ENCODE data around the gene RARRES2.
"Not testable (repeated sequence)": the region's sequence is repeated elsewhere in the genome, so short reads cannot be mapped to it uniquely, and the experiment has no call there.

DNA sequence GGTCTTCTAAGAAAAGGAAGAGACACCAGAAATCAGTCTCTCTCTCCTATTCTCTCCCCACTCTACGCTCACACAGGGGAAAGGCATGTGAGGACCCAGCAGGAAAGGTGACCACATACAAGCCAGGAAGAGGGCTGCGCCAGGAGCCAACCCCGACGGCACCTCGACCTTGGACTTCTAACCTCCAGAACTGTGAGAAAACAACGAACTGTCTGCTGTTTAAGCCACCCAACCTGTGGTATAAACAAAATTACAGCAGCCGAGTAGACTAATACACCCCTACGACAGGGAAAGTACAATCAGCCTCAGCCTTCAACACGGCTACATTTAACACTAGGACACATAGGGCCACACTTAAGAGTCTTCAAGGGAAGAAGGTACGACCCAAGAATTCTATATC, 44.6 kb downstream of the RARRES2 start:
- TF ChIP-seq, protein P1, sequence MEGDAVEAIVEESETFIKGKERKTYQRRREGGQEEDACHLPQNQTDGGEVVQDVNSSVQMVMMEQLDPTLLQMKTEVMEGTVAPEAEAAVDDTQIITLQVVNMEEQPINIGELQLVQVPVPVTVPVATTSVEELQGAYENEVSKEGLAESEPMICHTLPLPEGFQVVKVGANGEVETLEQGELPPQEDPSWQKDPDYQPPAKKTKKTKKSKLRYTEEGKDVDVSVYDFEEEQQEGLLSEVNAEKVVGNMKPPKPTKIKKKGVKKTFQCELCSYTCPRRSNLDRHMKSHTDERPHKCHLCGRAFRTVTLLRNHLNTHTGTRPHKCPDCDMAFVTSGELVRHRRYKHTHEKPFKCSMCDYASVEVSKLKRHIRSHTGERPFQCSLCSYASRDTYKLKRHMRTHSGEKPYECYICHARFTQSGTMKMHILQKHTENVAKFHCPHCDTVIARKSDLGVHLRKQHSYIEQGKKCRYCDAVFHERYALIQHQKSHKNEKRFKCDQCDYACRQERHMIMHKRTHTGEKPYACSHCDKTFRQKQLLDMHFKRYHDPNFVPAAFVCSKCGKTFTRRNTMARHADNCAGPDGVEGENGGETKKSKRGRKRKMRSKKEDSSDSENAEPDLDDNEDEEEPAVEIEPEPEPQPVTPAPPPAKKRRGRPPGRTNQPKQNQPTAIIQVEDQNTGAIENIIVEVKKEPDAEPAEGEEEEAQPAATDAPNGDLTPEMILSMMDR (IDR thresholded peaks at IDR 0.05) = not testable (repeated sequence)
- not testable (repeated sequence) for TF ChIP-seq POLR2AphosphoS5 (IDR thresholded peaks at IDR 0.05; ENCODE audit: insufficient read depth in 1 of 2, low read depth in 1 of 2)

Measured in vagina (tissue), 2 donors.